H1 (cell line): ENCODE results near the gene AIPL1. TPM values are rescaled to one million over a fixed set of nuclear protein-coding genes. Genes with fewer than 3 reads are reported as not detected.

Source experiments
- CTBP2 ChIP-seq: IDR thresholded peaks from 2 replicates; pipeline ENCODE4 v1.7.0; 2011; ENCODE audit warnings: borderline replicate concordance, mild to moderate bottlenecking, moderate library complexity, mixed read lengths, low read length; ENCODE audit not compliant: insufficient read depth, insufficient read length
- KDM1A ChIP-seq: fragments of 200-600, 300-600 bp; sonication (generic); IDR thresholded peaks from 2 replicates; pipeline ENCODE4 v1.7.1; 2016; ENCODE audit warnings: mild to moderate bottlenecking, low read length, borderline replicate concordance
- polyA plus RNA-seq, 7 experiments: library from polyadenylated mRNA; depleted of rRNA in 3 of 7; stranded (reverse) in 5 of 7; unstranded in 2 of 7; fragments of >200 nt in 5 of 7; fragments of 200-250 nt in 2 of 7; gene quantifications; 1 replicate in 5 of 7; 2 replicates in 1 of 7; 4 replicates in 1 of 7; pipeline versions ENCODE4 v1.2.1 to v1.2.3, GENCODE V29; 2011 to 2013; ENCODE audit warnings: missing spikeins in 2 of 7, mixed read lengths in 2 of 7
- total RNA-seq: library from RNA; stranded (reverse); fragmentation: NEBNext Ultra II Directional; extraction: Animal tissue kit (Norgen Biotek cat#: 25700); gene quantifications from 2 replicates; pipeline ENCODE4 v1.2.1, GENCODE V29; 2021
- TF ChIP-seq, protein P1 (sequence below): IDR thresholded peaks from 2 replicates; pipeline ENCODE4 v1.6.1; 2011; ENCODE audit warnings: low read length, improper control_type of control experiment
- TF ChIP-seq, protein P2 (sequence below): IDR thresholded peaks from 2 replicates; pipeline ENCODE4 v1.6.1; 2012; ENCODE audit warnings: inconsistent platforms

Gene AIPL1
- total and polyA plus RNA-seq, 2 of the 8 experiments (the other 6 are each of a cell fraction or from before 2014, with no cell fraction given): 0.56 to 0.71 TPM

DNA sequence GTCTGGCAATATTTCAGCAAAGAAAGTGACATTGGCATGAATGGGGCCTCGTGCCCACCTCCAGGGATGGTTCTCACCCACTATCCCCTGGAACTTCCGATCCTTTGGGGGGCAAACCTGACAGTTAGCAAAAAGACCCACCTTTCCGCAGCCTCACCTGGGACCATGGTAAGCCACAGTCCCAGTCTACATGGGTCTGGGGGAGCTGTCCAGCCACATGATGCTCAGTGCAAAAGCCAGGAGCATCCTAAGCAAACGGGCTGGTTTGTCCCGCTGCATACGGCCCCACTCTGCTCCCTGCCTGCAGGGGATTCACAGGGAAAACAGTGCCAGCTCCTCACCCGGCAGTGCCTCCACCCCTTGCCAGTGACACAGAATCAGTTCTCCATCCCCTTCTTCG lies 19.3 kb downstream of the AIPL1 start (continued):
- TF ChIP-seq KDM1A: no peak
- TF ChIP-seq, protein P1, sequence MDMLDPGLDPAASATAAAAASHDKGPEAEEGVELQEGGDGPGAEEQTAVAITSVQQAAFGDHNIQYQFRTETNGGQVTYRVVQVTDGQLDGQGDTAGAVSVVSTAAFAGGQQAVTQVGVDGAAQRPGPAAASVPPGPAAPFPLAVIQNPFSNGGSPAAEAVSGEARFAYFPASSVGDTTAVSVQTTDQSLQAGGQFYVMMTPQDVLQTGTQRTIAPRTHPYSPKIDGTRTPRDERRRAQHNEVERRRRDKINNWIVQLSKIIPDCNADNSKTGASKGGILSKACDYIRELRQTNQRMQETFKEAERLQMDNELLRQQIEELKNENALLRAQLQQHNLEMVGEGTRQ: no peak
- TF ChIP-seq, protein P2, sequence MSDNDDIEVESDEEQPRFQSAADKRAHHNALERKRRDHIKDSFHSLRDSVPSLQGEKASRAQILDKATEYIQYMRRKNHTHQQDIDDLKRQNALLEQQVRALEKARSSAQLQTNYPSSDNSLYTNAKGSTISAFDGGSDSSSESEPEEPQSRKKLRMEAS: no peak
- TF ChIP-seq CTBP2: no peak
